Parathyroid adenoma (tissue), 2 donors: ENCODE data around the gene TIMP4.

Source experiments
- H2AFZ ChIP-seq: fragments of 300-600 bp; sonication (generic); one replicate; pipeline ENCODE4 v1.7.0; 2017; ENCODE audit warnings: antibody characterized with exemption, mild to moderate bottlenecking
- H3K27ac ChIP-seq: fragments of 300-600 bp; sonication (generic); one replicate; pipeline ENCODE4 v1.7.0; 2017
- H3K27me3 ChIP-seq: fragments of 300-600 bp; sonication (generic); one replicate; pipeline ENCODE4 v1.7.0; 2017; ENCODE audit warnings: low read length; ENCODE audit not compliant: control insufficient read depth, insufficient read depth
- H3K36me3 ChIP-seq: fragments of 300-600 bp; sonication (generic); one replicate; pipeline ENCODE4 v1.7.0; 2017; ENCODE audit warnings: low read length; ENCODE audit not compliant: control insufficient read depth, insufficient read depth
- H3K4me1 ChIP-seq: fragments of 300-600 bp; sonication (generic); one replicate; pipeline ENCODE4 v1.7.0; 2017; ENCODE audit warnings: control low read depth
- H3K4me2 ChIP-seq: fragments of 300-600 bp; sonication (generic); one replicate; pipeline ENCODE4 v1.7.0; 2017; ENCODE audit warnings: low read length
- H3K4me3 ChIP-seq: fragments of 300-600 bp; sonication (generic); one replicate; pipeline ENCODE4 v1.7.0; 2017; ENCODE audit warnings: low read depth, low read length
- H3K79me2 ChIP-seq: fragments of 300-600 bp; sonication (generic); one replicate; pipeline ENCODE4 v1.7.0; 2017; ENCODE audit warnings: control low read depth
- H3K9ac ChIP-seq: fragments of 300-600 bp; sonication (generic); one replicate; pipeline ENCODE4 v1.7.0; 2017; ENCODE audit warnings: mild to moderate bottlenecking
- H3K9me3 ChIP-seq: fragments of 300-600 bp; sonication (generic); one replicate; pipeline ENCODE4 v1.7.0; 2017; ENCODE audit warnings: low read length; ENCODE audit not compliant: control insufficient read depth
- CTCF ChIP-seq: fragments of 300-600 bp; sonication (generic); IDR thresholded peaks from one replicate; pipeline ENCODE4 v1.7.0; 2017; ENCODE audit warnings: antibody characterized with exemption, mild to moderate bottlenecking
- donor health status: primary hyperparathyroidism.

The TIMP4 gene

GRCh38 chr3:12186515-12187286 lies 28.0 kb upstream of the TIMP4 start:
- no peaks in the 10 kb centered on the region for H3K4me1 ChIP-seq
- no peaks in the 10 kb centered on the region for H3K36me3 ChIP-seq
- no peak overlapping the region for H3K9ac ChIP-seq
- no peaks in the 10 kb centered on the region for H3K9me3 ChIP-seq
- no peaks in the 10 kb centered on the region for H3K79me2 ChIP-seq
- H3K27ac ChIP-seq, result no peak overlapping the region
- H3K4me3 ChIP-seq, result no peak overlapping the region
- no peak overlapping the region for H2AFZ ChIP-seq
- H3K4me2 ChIP-seq, result no peak overlapping the region
- no peaks in the 10 kb centered on the region for H3K27me3 ChIP-seq
- no peak for TF ChIP-seq CTCF

- no peak overlapping the region for H3K4me3 ChIP-seq
- H3K9me3 ChIP-seq, result no peaks in the 10 kb centered on the region
- no peak overlapping the region for H2AFZ ChIP-seq
- no peak overlapping the region for H3K9ac ChIP-seq
- H3K4me2 ChIP-seq, result no peak overlapping the region
- no peak for TF ChIP-seq CTCF
- no peaks in the 10 kb centered on the region for H3K4me1 ChIP-seq
- H3K79me2 ChIP-seq, result no peaks in the 10 kb centered on the region
- H3K36me3 ChIP-seq, result no peaks in the 10 kb centered on the region
- no peaks in the 10 kb centered on the region for H3K27me3 ChIP-seq
- H3K27ac ChIP-seq, result no peak overlapping the region
Measured at GRCh38 chr3:12186046-12186445, 27.3 kb upstream of the TIMP4 start.

- H3K27me3 ChIP-seq, result no peaks in the 10 kb centered on the region
- H3K27ac ChIP-seq, result no peak overlapping the region
- no peaks in the 10 kb centered on the region for H3K9me3 ChIP-seq
- no peak for TF ChIP-seq CTCF
- no peak overlapping the region for H2AFZ ChIP-seq
- H3K4me3 ChIP-seq, result no peak overlapping the region
- H3K9ac ChIP-seq, result no peak overlapping the region
- H3K36me3 ChIP-seq, result no peaks in the 10 kb centered on the region
- no peaks in the 10 kb centered on the region for H3K79me2 ChIP-seq
- H3K4me2 ChIP-seq, result no peak overlapping the region
- no peaks in the 10 kb centered on the region for H3K4me1 ChIP-seq
Measured at GRCh38 chr3:12185172-12185710, 26.5 kb upstream of the TIMP4 start.

GRCh38 chr3:12184541-12184940 lies 25.8 kb upstream of the TIMP4 start:
- H3K27me3 ChIP-seq, result no peaks in the 10 kb centered on the region
- no peaks in the 10 kb centered on the region for H3K79me2 ChIP-seq
- H3K9me3 ChIP-seq, result no peaks in the 10 kb centered on the region
- H3K4me2 ChIP-seq, result no peak overlapping the region
- no peak overlapping the region for H2AFZ ChIP-seq
- no peaks in the 10 kb centered on the region for H3K4me1 ChIP-seq
- no peak overlapping the region for H3K9ac ChIP-seq
- no peak overlapping the region for H3K27ac ChIP-seq
- TF ChIP-seq CTCF, result no peak
- no peak overlapping the region for H3K4me3 ChIP-seq
- H3K36me3 ChIP-seq, result no peaks in the 10 kb centered on the region
